NCI-H187 (cell line): ENCODE data around the gene SMIM36.
"Not testable (repeated sequence)": the region's sequence is repeated elsewhere in the genome, so short reads cannot be mapped to it uniquely, and the experiment has no call there.

ENCODE experiments used
- DNase-seq, 2 experiments: peaks; one replicate each; lab custom pipeline; 2025; lab: John Stamatoyannopoulos, UW

SMIM36 gene

DNA sequence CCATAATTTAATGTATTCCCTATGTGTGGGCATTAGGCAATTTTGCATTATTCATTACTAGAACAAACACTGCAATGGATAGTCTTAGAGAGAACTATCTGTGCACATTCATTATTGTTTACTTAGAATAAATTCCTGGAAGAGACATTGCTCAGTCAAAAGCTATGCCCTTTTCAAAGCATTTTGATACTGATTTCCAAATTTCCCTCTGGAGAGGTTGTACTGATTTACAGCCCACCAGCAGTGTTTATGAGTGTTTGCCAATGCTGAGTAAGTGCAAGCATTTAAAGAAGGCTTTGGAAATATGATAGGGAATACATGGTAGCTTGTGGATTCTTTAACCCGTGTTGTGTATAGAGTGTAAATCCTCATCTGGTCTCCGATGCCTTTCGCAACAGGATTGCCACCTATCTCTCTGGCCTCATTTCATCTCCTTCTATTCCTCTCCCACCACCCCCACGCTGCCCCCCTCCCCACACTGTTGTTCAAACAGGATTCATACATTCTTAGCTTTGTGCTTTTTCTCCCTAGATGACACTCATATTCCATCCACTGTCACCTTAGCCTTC, 56.3 kb downstream of the SMIM36 start:
- DNase-seq: no peak

GRCh38 chr17:55453839-55454557, 57.3 kb downstream of the SMIM36 start:
- DNase-seq: no peak

- DNase-seq: no peak
Observed at GRCh38 chr17:55452139-55452790, 59.0 kb downstream of the SMIM36 start.

DNA sequence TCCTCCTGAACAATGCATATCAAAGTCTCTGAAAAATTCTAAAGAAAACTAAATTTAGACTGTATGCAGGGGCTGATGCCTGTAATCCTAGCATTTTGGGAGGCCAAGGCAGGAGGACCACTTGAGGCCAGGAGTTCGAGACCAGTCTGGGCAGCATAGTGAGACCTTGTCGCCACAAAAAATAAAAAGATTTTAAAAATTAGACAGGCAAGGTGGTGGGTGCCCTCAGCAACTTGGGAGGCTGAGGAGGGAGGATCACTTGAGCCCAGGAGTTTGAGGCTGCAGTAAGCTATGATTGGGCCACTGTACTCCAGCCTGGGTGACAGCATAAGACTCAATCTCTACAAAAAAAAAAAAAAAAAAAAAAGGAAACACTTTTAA, 59.5 kb downstream of the SMIM36 start:
- no peak for DNase-seq

GRCh38 chr17:55451203-55451641, 60.0 kb downstream of the SMIM36 start:
- no peak for DNase-seq

- no peak for DNase-seq
Observed at GRCh38 chr17:55450232-55450825, 60.9 kb downstream of the SMIM36 start.

- DNase-seq: no peak
Observed at GRCh38 chr17:55448681-55449080, 62.6 kb downstream of the SMIM36 start.

DNA sequence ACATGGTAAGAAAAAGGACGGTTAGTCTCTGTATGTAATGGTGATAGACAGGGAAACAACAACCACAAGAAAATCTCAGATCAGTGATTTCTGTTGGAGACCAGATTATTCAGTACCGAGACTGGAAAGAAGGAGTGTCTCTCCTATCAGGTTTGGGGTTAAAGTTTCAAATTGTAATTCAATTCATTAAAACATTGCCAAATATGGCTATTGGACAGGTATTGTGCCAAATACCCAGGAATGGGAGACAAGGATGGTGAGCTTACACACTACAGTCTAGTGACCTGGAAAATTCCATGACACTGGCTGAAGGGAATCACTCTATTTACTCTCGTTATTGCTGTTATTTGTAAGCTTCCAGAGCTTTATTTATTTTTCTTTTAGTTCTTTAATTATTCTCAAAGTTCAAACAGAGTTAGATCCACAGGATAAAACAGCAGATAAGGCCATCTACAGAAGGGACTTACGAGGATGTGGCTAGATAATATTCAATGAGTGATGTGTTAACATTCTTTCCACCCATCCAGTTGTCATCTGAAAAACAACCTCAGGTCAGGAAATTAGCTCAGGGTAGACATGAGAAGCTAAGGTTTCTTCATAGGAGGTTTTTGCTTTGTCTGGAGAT, 64.6 kb downstream of the SMIM36 start:
- no peak for DNase-seq

GRCh38 chr17:55446004-55446403, 65.2 kb downstream of the SMIM36 start:
- DNase-seq: not testable (repeated sequence)

DNA sequence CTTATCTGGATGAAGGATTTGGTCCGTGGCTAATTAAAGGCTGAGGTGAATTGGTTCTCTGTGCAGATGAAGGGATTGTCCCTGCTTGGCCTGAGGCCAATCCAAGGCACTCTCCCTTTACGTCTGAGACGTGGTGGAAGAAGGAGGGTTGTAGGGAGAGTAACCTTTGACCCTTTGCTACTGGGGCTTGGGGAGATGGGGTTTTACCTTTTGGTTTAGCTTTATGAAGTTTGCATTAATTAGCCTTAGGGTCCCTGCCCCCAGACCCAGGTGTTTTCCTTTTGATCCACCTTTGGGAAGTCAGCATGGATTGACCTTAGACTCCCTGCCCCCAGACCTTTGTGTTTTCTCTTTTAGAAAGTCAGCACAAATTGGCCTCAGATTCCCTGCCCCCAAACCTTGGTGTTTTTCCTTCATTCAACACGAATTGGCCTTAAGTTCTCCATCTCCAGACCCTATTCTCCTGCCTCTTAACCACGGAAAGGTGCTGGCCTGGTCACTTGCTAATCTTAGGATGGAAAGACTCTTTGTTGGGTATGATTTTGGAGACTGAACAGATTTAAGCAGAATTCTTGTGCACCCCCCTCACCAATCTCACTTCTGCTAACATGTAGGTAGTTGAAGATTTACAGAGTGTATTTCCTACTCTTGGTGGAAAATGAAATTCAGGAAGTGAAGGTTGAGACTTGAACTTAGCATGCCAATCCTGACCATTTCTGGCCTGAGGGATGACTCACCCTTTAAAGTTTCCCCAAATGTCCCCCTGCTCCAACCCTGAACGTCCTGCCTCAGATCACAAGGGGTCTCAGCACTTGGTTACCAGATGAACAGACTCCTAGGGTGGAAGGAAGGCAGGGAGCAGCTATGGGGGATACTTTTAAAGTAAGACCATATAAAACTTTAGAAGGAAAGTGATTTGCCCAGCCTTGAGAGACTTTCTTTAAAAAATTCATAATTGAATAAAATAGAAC, 66.5 kb downstream of the SMIM36 start:
- no peak for DNase-seq

DNA sequence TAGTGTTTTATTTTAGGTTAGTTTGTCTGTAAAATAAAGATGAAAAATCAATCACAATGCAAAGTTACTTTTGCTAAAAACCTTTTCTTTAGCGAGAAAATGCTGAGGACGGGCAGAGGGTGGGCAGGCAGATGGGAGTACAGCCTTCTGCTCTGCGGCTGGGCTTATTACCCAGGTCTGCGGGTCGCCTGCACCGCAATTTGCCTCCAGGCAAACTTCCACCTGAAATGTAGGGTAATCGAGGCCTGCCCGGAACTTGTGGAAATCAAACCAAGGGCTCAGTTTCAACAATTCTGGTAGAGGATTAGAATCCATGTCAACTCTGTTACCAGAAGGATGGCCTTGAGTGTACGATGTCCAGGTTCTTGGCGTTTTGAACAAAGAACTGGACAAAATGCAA, 67.3 kb downstream of the SMIM36 start:
- no peak for DNase-seq

DNA sequence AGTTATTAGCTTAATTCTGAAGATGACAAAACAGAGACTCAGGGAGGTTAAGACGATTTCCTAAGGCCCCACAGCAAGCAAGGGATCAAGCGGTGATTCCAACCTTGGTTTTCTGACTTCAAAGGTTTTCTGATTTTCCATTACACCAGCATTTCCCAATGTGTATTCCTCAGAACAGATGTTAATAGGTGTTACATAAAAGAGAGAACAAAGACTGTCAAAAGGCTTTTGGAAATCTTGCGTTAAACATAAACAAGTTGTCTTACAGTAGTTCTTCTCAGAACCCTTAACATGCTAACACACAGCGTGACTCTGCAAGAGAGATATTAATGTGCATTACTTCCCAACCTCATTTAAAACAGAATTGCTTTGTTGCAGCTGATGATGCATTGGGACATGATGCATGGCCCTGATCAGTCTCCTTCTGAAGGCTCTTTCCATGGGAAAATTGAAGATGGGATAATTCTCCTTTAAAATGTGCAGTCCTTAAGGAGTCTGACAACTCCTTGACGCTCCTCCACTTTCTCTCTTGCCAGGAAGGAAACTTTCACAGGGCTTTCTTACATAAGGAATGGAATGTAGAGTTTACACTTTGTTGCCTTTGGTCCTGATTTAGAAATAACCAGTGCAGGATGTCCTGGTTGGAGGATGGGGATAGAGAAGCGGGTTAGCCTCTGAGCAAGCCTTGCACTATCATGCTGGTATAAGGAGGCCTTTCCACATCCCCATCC, 68.1 kb downstream of the SMIM36 start:
- DNase-seq: no peak

GRCh38 chr17:55442462-55442861, 68.8 kb downstream of the SMIM36 start:
- DNase-seq: no peak

DNA sequence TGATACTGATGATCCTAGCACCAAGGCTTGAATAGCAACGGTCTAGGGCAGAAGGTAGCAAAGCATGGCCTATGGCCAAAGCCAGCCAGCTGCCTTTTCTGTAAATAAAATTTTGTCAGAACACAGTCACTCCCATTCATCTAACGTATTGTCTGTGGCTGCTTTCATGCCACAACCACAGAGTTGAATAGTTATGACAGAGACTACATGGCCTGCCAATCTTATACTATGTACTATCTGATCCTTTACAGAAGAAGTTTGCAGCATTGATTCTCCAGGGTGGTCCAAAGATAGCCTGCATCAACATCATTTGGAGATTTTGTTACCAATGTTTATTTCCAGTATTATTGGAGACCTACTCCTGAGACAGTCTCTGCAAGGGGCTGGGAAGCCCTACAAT, 69.7 kb downstream of the SMIM36 start:
- DNase-seq: no peak

- DNase-seq: no peak
Observed at GRCh38 chr17:55440391-55440790, 70.9 kb downstream of the SMIM36 start.

DNA sequence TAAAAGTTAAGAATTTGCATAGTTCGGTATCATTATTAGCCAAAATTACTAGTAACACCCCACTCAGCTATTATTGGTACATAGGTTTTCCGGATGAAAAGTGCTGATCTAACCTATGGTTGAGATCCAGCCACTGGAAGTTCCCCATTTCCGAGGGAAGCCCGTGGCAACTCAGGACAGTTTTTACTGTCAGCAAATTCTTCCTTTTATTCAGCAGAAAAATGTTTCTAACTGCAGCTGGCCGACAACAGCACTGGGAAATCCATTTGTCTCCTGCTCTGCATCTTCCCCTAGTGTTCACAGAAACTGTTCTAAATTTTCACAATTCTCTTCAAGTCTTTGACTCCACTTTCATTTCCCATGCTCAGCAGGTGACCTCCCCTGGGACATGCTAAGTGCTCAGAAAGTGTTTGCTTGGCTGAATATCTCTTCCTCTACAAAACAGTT, 74.1 kb downstream of the SMIM36 start:
- no peak for DNase-seq

DNA sequence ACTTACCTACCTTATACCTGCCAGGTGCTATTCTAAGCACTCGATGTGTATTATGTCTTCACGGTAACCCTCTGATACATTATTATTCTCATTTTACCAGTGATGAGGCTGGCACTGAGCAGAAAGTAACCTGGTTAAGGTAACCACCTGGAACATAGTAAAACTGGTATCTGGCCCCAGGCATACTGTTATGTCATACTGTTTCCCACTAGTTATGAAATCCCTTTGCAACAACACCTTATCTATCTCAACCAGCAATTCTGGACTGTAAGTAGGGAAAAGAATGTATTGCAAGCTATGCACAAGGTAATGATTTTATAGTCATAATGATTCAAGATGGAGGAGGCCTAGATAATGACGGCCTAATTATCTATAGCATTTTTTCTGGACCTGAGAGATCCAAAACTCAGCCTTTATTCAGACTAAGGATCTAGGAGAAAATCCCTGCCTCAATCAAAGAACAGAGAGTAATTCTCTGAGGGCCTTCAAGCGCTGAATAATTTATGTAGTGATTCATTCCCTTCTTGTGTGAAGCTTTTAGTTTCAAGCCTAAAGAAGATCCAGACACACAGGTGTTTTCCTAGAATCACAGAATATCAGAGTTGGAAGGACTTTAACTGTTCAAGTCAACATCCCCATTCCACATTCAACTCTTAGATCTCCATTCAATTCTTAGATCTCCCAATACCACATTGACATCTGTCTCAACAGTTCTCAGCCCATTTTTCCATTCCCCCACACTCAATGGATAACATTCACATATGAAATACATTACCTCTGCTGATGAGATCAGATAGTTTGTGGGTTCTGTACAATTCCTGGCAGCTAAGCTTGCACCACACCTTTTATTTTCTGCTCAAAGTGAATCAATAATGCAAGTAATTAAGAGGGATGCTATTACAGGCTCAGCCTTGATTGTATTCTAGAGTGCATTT, 74.8 kb downstream of the SMIM36 start:
- DNase-seq: no peak

- no peak for DNase-seq
Observed at GRCh38 chr17:55435408-55435807, 75.8 kb downstream of the SMIM36 start.

GRCh38 chr17:55434721-55435120, 76.5 kb downstream of the SMIM36 start:
- no peak for DNase-seq
